Renal cortex interstitium (tissue), 15 donors: ENCODE data around the gene IPP. TPM values are rescaled to one million over a fixed set of nuclear protein-coding genes. Genes with fewer than 3 reads are reported as not detected.
A peak's percentile ranks its signal among the peaks of the same experiment; 100 is the strongest.

Source experiments
- DNase-seq, 11 donors: peaks; one replicate each; pipeline ENCODE4 v3.0.0-alpha.2; 2013; ENCODE audit warnings: low read depth in 9 of 11, low spot score in 4 of 11; ENCODE audit errors: extremely low read depth in 1 of 11
- long read RNA-seq, 16 experiments: transcript quantifications; one replicate each; lab custom pipeline, GENCODE V29; 2026
- polyA plus RNA-seq, 3 donors: library from polyadenylated mRNA; unstranded; fragments of 120-200 nt; gene quantifications; one replicate each; pipeline ENCODE4 v1.2.1, GENCODE V29; 2013; ENCODE audit not compliant: insufficient read length in 3 of 3

IPP gene
- polyA plus RNA-seq: 10 to 100 TPM; 25.9 to 32.6 (median 31.7) TPM
- long read RNA-seq, donor 1: 0 reads
- long read RNA-seq, donor 2, partial matches to known transcripts: 0 of 1 reads
- long read RNA-seq, donor 2, other reads (novel, unspliced or antisense): 0 of 1 reads
- long read RNA-seq, donor 3, partial matches to known transcripts: 0 of 4 reads
- long read RNA-seq, donor 3, other reads (novel, unspliced or antisense): 0 of 4 reads
- long read RNA-seq, donor 4, partial matches to known transcripts: 0 of 4 reads
- long read RNA-seq, donor 4, other reads (novel, unspliced or antisense): 0 of 4 reads
- long read RNA-seq, donor 5: 0 reads
- long read RNA-seq, donor 6, partial matches to known transcripts: 0 of 2 reads
- long read RNA-seq, donor 6, other reads (novel, unspliced or antisense): 0 of 2 reads
- long read RNA-seq, donor 7, partial matches to known transcripts: 0 of 1 reads
- long read RNA-seq, donor 7, other reads (novel, unspliced or antisense): 0 of 1 reads
- long read RNA-seq, donor 8, partial matches to known transcripts: 0 of 3 reads
- long read RNA-seq, donor 8, other reads (novel, unspliced or antisense): 0 of 3 reads
- long read RNA-seq, donor 9, partial matches to known transcripts: 0 of 3 reads
- long read RNA-seq, donor 9, other reads (novel, unspliced or antisense): 0 of 3 reads
- long read RNA-seq, donor 10, partial matches to known transcripts: 0 of 3 reads
- long read RNA-seq, donor 10, other reads (novel, unspliced or antisense): 0 of 3 reads
- long read RNA-seq, donor 11, partial matches to known transcripts: 0 of 2 reads
- long read RNA-seq, donor 11, other reads (novel, unspliced or antisense): 0 of 2 reads
- long read RNA-seq, donor 12, partial matches to known transcripts: 0 of 2 reads
- long read RNA-seq, donor 12, other reads (novel, unspliced or antisense): 0 of 2 reads
- long read RNA-seq, donor 13, partial matches to known transcripts: 0 of 6 reads
- long read RNA-seq, donor 13, other reads (novel, unspliced or antisense): 0 of 6 reads
- long read RNA-seq, donor 14, partial matches to known transcripts: 0 of 2 reads
- long read RNA-seq, donor 14, other reads (novel, unspliced or antisense): 0 of 2 reads
- long read RNA-seq, donor 15: 0 reads
- long read RNA-seq, donor 16, transcript IPP-202 (9 exons, 3,113 nt): major isoform, 5 of 7 reads
- long read RNA-seq, donor 16, partial matches to known transcripts: 0 of 7 reads
- long read RNA-seq, donor 16, other reads (novel, unspliced or antisense): 0 of 7 reads

- peak; percentile 89 to 98 (median 96) for DNase-seq
Observed at GRCh38 chr1:45750298-45751038, at the start of gene IPP. Gene IPP, minus strand, starts transcription at chr1:45750653. Its CDS starts 4,242 bp downstream, at chr1:45746411.

- no peak for DNase-seq
Observed at GRCh38 chr1:45796946-45797345, 46.5 kb upstream of the IPP start.

- no peak for DNase-seq
Observed at GRCh38 chr1:45796381-45796780, 45.9 kb upstream of the IPP start.

- no peak for DNase-seq
Observed at GRCh38 chr1:45793942-45794604, 43.6 kb upstream of the IPP start.

- DNase-seq: no peak
Observed at GRCh38 chr1:45792744-45793143, 42.3 kb upstream of the IPP start.

- no peak for DNase-seq
Observed at GRCh38 chr1:45789601-45790000, 39.1 kb upstream of the IPP start.

- DNase-seq: no peak
Observed at GRCh38 chr1:45787905-45788304, 37.5 kb upstream of the IPP start.

GRCh38 chr1:45785583-45785982 lies 35.1 kb upstream of the IPP start:
- no peak for DNase-seq

- DNase-seq: no peak
Observed at GRCh38 chr1:45775794-45776193, 25.3 kb upstream of the IPP start.

GRCh38 chr1:45772971-45773370 lies 22.5 kb upstream of the IPP start:
- no peak for DNase-seq

GRCh38 chr1:45769261-45769932 lies 18.9 kb upstream of the IPP start:
- no peak for DNase-seq

- no peak for DNase-seq
Observed at GRCh38 chr1:45767035-45767434, 16.6 kb upstream of the IPP start.

- no peak for DNase-seq
Observed at GRCh38 chr1:45765999-45766792, 15.7 kb upstream of the IPP start.

GRCh38 chr1:45762291-45762690 lies 11.8 kb upstream of the IPP start:
- no peak for DNase-seq

- DNase-seq: no peak
Observed at GRCh38 chr1:45755697-45756096, 5.2 kb upstream of the IPP start.

- DNase-seq: no peak
Observed at GRCh38 chr1:45753248-45754037, 3.0 kb upstream of the IPP start.
